Measurements from ENCODE around the gene KARS1.

- TF ChIP-seq CTCF (IDR thresholded peaks at IDR 0.05 in 4 of 5, conservative IDR thresholded peaks at IDR 0.05 in 1 of 5) = no peak
- no peak for TF ChIP-seq POLR2A (IDR thresholded peaks at IDR 0.05)
These were observed 363 bp downstream of the KARS1 start for GRCh38 chr16:75647112-75647491.
